T47D (cell line): ENCODE data around the gene RCC1.
"Not testable (repeated sequence)": the region's sequence is repeated elsewhere in the genome, so short reads cannot be mapped to it uniquely, and the experiment has no call there.

ENCODE experiments used
- DNase-seq, 2 experiments: peaks; one replicate each; pipeline versions ENCODE4 v3.0.0 to v3.0.0-alpha.2; 2011 to 2012; ENCODE audit warnings: low read depth in 1 of 2, low spot score in 1 of 2
- JUND ChIP-seq: IDR thresholded peaks from 2 replicates; pipeline ENCODE4 v1.6.1; 2012; ENCODE audit warnings: low read depth
- in situ Hi-C: cut with HindIII; loops from 2 replicates; pipeline ENCODE4 v1.10.0; 2016; ENCODE audit warnings: low sequenced_read_pairs, low pct_unique_long_range_greater_than_20kb

Gene RCC1

DNA sequence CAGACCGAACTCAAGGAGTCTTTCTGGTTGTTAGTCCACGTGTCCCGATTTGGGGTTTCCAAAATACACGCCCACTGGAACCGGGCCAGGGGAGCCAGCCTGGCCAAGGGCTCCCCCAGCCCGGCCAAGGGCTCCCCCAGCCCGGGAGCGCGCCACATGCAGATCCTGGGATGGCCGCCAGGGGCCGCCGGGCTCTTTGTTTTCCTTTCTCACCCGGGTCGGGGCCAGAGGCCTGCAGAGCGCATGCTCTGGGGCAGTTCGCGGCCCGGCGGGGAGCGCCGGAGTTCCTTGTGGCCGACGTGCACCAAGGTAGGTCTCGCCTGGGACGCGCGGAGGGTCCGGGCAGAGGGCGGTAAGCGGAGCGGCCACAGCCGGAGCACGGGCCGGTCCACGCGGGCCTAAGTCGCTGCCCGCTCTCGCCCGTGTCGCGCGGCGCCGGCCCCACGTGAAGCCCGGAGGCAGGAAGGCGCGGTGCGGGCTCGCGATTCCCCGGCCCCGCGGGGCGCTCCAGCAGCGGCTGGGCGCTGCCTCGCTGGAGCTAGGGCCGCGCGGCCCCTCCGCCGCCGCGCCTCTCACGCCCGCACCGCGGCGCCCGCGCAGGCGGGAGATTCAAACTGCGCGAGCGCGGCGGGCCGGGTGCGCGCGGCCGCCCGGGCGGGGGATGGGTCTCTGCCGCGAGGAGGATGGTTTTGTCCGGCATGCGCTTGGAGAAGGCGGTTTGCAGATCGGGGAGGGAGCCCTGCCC is 12.3 kb downstream of the RCC1 start:
- in situ Hi-C loops = no loop called here

DNA sequence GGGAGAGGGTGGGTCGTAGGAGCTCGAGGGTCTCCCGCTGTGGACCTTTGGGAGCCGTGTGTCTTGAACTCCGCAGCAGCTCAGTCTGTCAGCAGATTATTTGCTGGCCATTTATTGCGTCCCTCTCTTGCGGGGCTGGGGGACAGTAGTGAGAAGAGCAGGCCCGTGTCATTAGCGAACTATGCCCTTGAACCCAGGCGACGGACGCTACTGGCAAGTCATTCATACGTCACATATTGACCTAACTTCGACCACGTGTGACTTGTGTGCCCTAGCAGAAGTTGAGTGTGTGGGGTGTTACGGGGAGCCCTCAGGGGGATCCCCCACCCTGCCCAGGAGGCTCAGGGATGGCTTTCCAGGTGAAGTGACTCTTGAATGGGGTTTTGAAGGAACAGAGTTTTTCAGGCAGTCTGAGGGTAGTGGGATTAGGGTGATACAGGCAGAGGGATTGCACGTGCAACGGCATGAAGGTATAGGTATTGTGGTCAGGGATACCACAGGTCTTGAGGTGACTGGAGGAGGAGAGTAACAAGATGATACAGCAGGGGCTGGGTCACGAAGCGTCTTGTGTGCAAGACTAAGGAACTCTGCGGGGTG is 13.0 kb downstream of the RCC1 start:
- no peak for TF ChIP-seq JUND
- no peak for DNase-seq
- in situ Hi-C loops = no loop called here

More for the DNA sequence above, 12.3 kb downstream of the RCC1 start:
- TF ChIP-seq JUND = no peak
- DNase-seq = peak; percentile 55 to 86

DNA sequence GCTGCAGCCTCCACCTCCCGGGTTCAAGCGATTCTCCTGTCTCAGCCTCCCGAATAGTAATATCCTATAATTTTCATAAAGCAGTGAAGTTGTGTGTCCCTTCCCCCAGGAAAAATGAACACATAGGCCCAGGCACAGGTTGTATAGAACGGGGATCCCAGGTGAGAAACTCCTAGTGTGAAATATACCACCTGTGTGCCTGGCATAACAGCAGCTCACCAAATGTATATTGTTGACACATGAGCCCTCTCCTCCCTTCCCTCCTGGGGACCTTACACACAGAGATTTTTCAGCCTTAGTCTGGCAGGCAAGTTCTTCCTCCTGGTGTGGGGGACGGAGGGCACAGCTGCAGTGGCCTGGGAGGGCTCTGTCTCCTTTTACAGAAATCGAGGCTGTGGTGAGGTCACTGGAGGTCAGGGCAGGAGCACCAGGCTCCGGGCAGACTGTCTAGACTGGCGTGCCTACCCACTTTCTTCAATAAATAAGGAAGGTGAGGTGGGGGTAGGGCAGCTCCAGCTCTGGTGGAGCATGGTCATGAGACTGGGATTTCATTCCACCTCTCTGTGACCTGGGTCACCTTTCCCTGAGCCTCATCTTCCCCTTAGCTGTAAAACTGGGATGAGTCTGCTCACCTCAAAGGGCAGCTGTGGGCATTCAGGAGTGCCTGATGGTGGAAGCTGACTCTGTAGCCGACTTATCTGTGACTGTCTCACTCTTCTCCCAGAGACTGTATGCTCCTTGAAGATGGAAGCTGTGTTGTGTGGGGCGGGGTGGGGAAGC is 14.3 kb downstream of the RCC1 start:
- no peak for TF ChIP-seq JUND
- in situ Hi-C loops = no loop called here
- DNase-seq = no peak

DNA sequence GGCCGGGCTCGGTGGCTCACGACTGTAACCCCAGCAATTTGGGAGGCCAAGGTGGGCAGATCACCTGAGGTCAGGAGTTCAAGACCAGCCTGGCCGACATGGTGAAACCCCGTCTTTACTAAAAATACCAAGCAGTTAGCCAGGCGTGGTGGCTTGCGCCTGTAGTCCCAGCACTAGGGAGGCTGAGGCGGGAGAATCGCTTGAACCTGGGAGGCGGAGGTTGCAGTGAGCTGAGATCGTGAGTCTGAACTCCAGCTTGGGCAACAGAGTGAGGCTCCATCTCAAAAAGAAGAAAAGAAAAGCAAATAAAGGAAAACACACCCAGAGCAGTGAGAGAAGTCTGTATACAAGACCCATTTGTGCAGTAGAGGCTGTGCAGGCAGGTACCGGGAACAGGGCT is 15.0 kb downstream of the RCC1 start:
- in situ Hi-C loops = not testable (repeated sequence)

DNA sequence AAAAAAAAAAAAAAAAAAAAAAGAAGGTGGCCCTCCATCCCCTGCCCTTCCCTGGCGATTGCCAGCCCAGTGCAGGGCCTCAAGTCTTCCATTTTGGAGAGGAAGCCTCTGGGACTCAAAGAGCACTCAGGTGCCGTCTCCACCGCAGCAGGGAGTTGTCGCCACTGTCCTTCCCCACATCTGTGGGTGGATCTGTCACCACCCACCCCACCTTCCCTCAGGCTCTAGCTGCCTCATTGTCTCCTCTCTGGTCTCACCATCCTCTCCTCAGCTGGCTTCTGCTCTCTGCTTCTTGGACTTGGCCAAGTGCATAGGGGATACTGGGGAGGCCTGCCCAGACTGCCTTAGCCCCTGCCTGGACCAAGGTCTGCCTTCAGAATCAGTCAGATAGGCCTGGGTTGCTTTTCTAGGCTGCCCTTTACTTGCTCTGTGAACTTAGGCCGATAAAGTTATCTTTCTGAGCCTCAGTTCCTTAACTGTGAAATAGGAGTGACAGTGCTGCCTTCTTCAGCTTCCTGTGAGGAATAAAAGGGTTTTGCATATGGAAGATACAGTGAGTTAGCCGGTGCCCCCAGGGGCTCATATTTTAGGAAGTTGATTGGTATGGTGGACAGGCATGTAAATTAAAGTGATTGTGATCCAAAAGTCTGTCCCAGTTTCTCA is 15.8 kb downstream of the RCC1 start:
- in situ Hi-C loops = no loop called here
- DNase-seq = no peak
- no peak for TF ChIP-seq JUND

More for the DNA sequence above, 15.0 kb downstream of the RCC1 start:
- DNase-seq = not testable (repeated sequence)

DNA sequence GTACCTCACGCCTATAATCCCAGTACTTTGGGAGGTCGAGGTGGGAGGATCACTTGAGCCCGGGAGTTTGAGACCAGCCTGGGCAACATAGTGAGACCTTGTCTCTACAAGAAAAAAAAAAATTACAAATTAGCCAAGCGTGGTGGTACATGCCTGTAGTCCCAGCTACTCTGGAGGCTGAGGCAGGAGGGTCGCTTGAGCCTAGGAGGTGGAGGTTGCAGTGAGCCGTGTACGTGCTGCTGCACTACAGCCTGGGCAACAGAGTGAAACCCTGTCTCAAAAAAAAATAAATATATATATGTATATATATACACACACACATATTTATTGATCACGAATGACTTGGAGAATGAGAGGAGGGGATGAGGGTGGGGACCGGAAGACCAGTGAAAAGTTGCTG is 16.7 kb downstream of the RCC1 start:
- in situ Hi-C loops = not testable (repeated sequence)

GRCh38 chr1:28525002-28525642 is 19.3 kb downstream of the RCC1 start:
- in situ Hi-C loops = not testable (repeated sequence)

More for the DNA sequence above, 16.7 kb downstream of the RCC1 start:
- not testable (repeated sequence) for DNase-seq

DNA sequence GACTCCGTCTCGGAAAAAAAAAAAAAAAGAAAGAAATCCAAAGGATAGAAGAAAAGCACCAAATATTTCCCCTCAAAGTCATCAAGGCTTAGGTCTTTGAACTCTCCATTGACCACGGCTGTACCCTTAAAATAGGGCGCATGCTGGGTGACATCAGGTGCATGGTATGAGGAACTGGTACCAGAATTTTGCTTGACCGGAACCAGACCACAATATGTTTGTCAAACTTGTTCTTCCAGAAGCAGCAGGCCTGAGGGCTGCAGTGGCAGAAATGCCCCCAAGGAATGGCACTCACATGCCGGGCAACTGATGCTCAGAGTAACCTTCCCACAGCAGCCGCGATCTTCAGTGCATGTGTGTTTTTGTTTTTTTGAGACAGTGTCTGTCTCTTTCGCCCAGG is 21.0 kb downstream of the RCC1 start:
- in situ Hi-C loops = no loop called here
- DNase-seq = peak; percentile 43 to 91
- peak; percentile 87 for TF ChIP-seq JUND

More at GRCh38 chr1:28525002-28525642, 19.3 kb downstream of the RCC1 start:
- DNase-seq = not testable (repeated sequence)

DNA sequence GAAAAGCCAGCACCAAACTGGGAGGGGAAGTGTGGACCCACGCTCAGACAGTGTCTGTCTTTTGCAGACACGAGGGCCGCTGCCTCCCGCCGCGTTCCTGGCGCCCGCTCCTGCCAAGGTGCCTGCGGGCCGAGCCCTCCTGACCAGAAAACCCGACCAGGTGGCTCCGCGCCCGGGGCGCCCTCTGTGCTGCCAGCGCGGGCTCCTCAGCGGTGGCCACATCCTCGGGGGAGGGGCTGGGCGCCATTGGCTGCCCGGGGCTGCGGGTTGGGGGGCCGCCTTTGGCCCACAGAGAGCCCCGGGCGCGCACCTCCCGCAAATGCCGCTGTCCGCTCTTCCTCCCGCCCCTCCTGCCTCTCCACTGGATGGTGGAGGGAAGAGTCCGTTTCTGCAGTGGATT is 24.6 kb downstream of the RCC1 start:
- in situ Hi-C loops = no loop called here
- TF ChIP-seq JUND = no peak
- DNase-seq = no peak

DNA sequence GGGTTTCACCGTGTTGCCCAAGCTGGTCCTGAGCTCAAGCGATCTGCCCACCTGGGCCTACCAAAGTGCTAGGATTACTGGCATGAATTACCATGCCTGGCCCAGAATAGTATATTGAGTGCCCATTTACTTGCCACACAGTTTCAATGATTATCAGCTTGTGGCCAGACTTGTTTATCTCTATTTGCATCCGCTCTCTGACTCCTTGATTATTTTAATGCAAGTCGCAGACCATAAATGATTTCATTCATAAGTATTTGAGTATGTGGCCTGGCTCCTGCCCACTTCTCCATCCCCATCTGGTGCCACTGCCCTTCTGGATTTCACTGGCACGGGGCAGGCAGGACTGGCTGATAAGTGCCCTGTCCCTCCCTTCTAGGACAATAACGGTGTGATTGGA is 28.8 kb downstream of the RCC1 start:
- in situ Hi-C loops = no loop called here
- no peak for DNase-seq
- TF ChIP-seq JUND = no peak

GRCh38 chr1:28535180-28535579 is 29.3 kb downstream of the RCC1 start:
- no peak for TF ChIP-seq JUND
- in situ Hi-C loops = no loop called here
- no peak for DNase-seq

- in situ Hi-C loops = no loop called here
- TF ChIP-seq JUND = no peak
- DNase-seq = no peak
Measured at GRCh38 chr1:28537457-28538199, 31.8 kb downstream of the RCC1 start.
